NCI-H2227 (cell line): ENCODE measurements around the gene F8.
"Not testable (repeated sequence)": the region's sequence is repeated elsewhere in the genome, so short reads cannot be mapped to it uniquely, and the experiment has no call there.

ENCODE experiments used
- DNase-seq: peaks from one replicate; lab custom pipeline; 2025; ENCODE audit not compliant: unreplicated experiment; lab: John Stamatoyannopoulos, UW

F8 gene

GRCh38 chrX:155031657-155032056, 9.1 kb upstream of the F8 start:
- DNase-seq: no peak

- no peak for DNase-seq
Measured at GRCh38 chrX:155028877-155029291, 6.4 kb upstream of the F8 start.

- DNase-seq: peak; percentile 6
Measured at GRCh38 chrX:155028129-155028528, 5.6 kb upstream of the F8 start.

GRCh38 chrX:155027509-155028066, 5.1 kb upstream of the F8 start:
- DNase-seq: peak; percentile 24

- peak; percentile 97 for DNase-seq
Measured at GRCh38 chrX:155026727-155027508, 4.4 kb upstream of the F8 start, which contains the start of gene FUNDC2. Gene FUNDC2, plus strand, starts transcription at chrX:155026844. Its CDS starts 95 bp downstream, at chrX:155026939.

- DNase-seq: no peak
Measured at GRCh38 chrX:155026420-155026726, 3.9 kb upstream of the F8 start.

GRCh38 chrX:155023907-155024833, 1.6 kb upstream of the F8 start:
- no peak for DNase-seq

- no peak for DNase-seq
Measured at GRCh38 chrX:155020591-155020990, 1.9 kb downstream of the F8 start.

- no peak for DNase-seq
Measured at GRCh38 chrX:155009994-155010472, 12.5 kb downstream of the F8 start.

GRCh38 chrX:155008578-155008977, 13.9 kb downstream of the F8 start:
- DNase-seq: not testable (repeated sequence)

- not testable (repeated sequence) for DNase-seq
Measured at GRCh38 chrX:155006913-155007671, 15.4 kb downstream of the F8 start.

- DNase-seq: not testable (repeated sequence)
Measured at GRCh38 chrX:155006379-155006778, 16.1 kb downstream of the F8 start.

GRCh38 chrX:155005190-155005589, 17.3 kb downstream of the F8 start:
- no peak for DNase-seq

GRCh38 chrX:155001873-155002272, 20.6 kb downstream of the F8 start:
- no peak for DNase-seq

GRCh38 chrX:155000841-155001240, 21.7 kb downstream of the F8 start:
- DNase-seq: no peak

GRCh38 chrX:154998204-154998880, 24.2 kb downstream of the F8 start:
- no peak for DNase-seq

- DNase-seq: no peak
Measured at GRCh38 chrX:154991476-154991875, 31.0 kb downstream of the F8 start.

- no peak for DNase-seq
Measured at GRCh38 chrX:154991039-154991438, 31.5 kb downstream of the F8 start.

- no peak for DNase-seq
Measured at GRCh38 chrX:154990496-154990895, 32.0 kb downstream of the F8 start.

GRCh38 chrX:154988719-154989118, 33.8 kb downstream of the F8 start:
- DNase-seq: no peak
